Esophagus squamous epithelium (tissue), 5 donors: ENCODE measurements around the gene PIK3R2. TPM values are rescaled to one million over a fixed set of nuclear protein-coding genes. Genes with fewer than 3 reads are reported as not detected.

ENCODE experiments used
- DNase-seq: peaks from one replicate; lab custom pipeline; 2025; lab: John Stamatoyannopoulos, UW
- H3K27ac ChIP-seq, 4 donors: fragments of 200-600 bp; sonication (generic); one replicate each; pipeline ENCODE4 v1.5.1; 2016 to 2019; ENCODE audit warnings: mild to moderate bottlenecking in 1 of 4
- H3K27me3 ChIP-seq, 4 donors: fragments of 200-600 bp; sonication (generic); 1 replicate in 3 of 4; 2 replicates in 1 of 4; pipeline versions ENCODE4 v1.5.1 to v1.6.0; 2017 to 2021; ENCODE audit warnings: antibody characterized with exemption in 1 of 4
- H3K36me3 ChIP-seq, 3 donors: fragments of 200-600 bp; sonication (generic); one replicate each; pipeline ENCODE4 v1.5.1; 2016 to 2019
- H3K4me1 ChIP-seq, 3 donors: fragments of 200-600 bp; sonication (generic); one replicate each; pipeline ENCODE4 v1.5.1; 2017 to 2019
- H3K4me3 ChIP-seq, 4 donors: fragments of 200-600 bp; sonication (generic); 1 replicate in 3 of 4; 2 replicates in 1 of 4; pipeline ENCODE4 v1.5.1; 2016 to 2019; ENCODE audit warnings: mild to moderate bottlenecking in 2 of 4, moderate library complexity in 1 of 4
- H3K9me3 ChIP-seq, 3 donors: fragments of 200-600 bp; sonication (generic); one replicate each; pipeline ENCODE4 v1.5.1; 2016 to 2019
- POLR2A ChIP-seq, 4 donors: fragments of 450-650 bp; IDR thresholded peaks; one replicate each; pipeline ENCODE4 v1.6.1; 2017; ENCODE audit warnings: antibody characterized with exemption in 4 of 4, mild to moderate bottlenecking in 4 of 4, moderate library complexity in 3 of 4
- WGBS, 2 donors: methylation state at CpG; one replicate each; pipeline ENCODE4 v1.1.5; 2018; 5-methylcytosine and 5-hydroxymethylcytosine counted together
- intact Hi-C: fragments of 100-400 bp; cut with DNase I; formaldehyde crosslinking; loops from one replicate; pipeline ENCODE4 v1.15.0; 2022
- total RNA-seq, 4 donors: library from RNA; depleted of rRNA; stranded (reverse); fragments of >200 nt; gene quantifications; one replicate each; pipeline ENCODE4 v1.1.0, GENCODE V29; 2016
- TF ChIP-seq, protein P1 (sequence below), 6 experiments: fragments of 450-650 bp in 4 of 6; fragments of 200-600 bp in 2 of 6; sonication (generic) in 2 of 6; IDR thresholded peaks; one replicate each; pipeline ENCODE4 v1.5.1; 2016 to 2019; ENCODE audit warnings: antibody characterized with exemption in 6 of 6, mild to moderate bottlenecking in 4 of 6, moderate library complexity in 4 of 6
- donor health status: DM: yes; HTN: yes; CAD: no.

Gene PIK3R2
- total RNA-seq, 4 donors from 2014 or later, result 20.4 to 42.1 (median 29.1) TPM

GRCh38 chr19:18203408-18203862 lies 50.5 kb downstream of the PIK3R2 start:
- TF ChIP-seq, protein P1, sequence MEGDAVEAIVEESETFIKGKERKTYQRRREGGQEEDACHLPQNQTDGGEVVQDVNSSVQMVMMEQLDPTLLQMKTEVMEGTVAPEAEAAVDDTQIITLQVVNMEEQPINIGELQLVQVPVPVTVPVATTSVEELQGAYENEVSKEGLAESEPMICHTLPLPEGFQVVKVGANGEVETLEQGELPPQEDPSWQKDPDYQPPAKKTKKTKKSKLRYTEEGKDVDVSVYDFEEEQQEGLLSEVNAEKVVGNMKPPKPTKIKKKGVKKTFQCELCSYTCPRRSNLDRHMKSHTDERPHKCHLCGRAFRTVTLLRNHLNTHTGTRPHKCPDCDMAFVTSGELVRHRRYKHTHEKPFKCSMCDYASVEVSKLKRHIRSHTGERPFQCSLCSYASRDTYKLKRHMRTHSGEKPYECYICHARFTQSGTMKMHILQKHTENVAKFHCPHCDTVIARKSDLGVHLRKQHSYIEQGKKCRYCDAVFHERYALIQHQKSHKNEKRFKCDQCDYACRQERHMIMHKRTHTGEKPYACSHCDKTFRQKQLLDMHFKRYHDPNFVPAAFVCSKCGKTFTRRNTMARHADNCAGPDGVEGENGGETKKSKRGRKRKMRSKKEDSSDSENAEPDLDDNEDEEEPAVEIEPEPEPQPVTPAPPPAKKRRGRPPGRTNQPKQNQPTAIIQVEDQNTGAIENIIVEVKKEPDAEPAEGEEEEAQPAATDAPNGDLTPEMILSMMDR (IDR thresholded peaks at IDR 0.05), result no peak
- no peak for TF ChIP-seq POLR2A (IDR thresholded peaks at IDR 0.05)
- no peaks in the 10 kb centered on the region for H3K9me3 ChIP-seq
- WGBS, 2 donors, result 0% methylated on average over 5 to 9 of the region's 38 CpGs
- H3K4me1 ChIP-seq, result peaks cover 13 to 50% (median 19%) of the 10 kb centered on the region in 3 donors
- DNase-seq, result no peak
- intact Hi-C loops, result no loop called here
- no peaks in the 10 kb centered on the region for H3K27me3 ChIP-seq
- H3K4me3 ChIP-seq, result peak overlapping the region; percentile 66 to 86 (median 74)
- peak overlapping the region; percentile 59 to 99 (median 80) for H3K27ac ChIP-seq
- peaks cover 0 to 20% (median 0%) of the 10 kb centered on the region in 3 donors for H3K36me3 ChIP-seq

GRCh38 chr19:18203863-18204393 lies 51.0 kb downstream of the PIK3R2 start, which contains the start of gene RAB3A:
Gene RAB3A, minus strand, starts transcription at chr19:18204042. Its CDS starts 1,302 bp downstream, at chr19:18202740.
- H3K36me3 ChIP-seq, result peaks cover 0 to 16% (median 0%) of the 10 kb centered on the region in 3 donors
- WGBS, 2 donors, result 0% methylated on average over 1 of the region's 50 CpGs; no CpG with 5 or more reads in 1 of the 2 donors
- H3K27ac ChIP-seq, result peak within 1 kb of the TSS; percentile 85 to 99 (median 97)
- H3K9me3 ChIP-seq, result no peaks in the 10 kb centered on the region
- DNase-seq, result peak; percentile 100
- peaks cover 0 to 4% (median 0%) of the 10 kb centered on the region in 4 donors for H3K27me3 ChIP-seq
- H3K4me3 ChIP-seq, result peak within 1 kb of the TSS; percentile 66 to 86 (median 74)
- intact Hi-C loops, result no loop called here
- TF ChIP-seq, protein P1 (IDR thresholded peaks at IDR 0.05), result peak in 1 of 6 experiments; percentile 26
- peak in 1 of 4 donors; percentile 72 for TF ChIP-seq POLR2A (IDR thresholded peaks at IDR 0.05)
- H3K4me1 ChIP-seq, result peaks cover 13 to 50% (median 19%) of the 10 kb centered on the region in 3 donors

DNA sequence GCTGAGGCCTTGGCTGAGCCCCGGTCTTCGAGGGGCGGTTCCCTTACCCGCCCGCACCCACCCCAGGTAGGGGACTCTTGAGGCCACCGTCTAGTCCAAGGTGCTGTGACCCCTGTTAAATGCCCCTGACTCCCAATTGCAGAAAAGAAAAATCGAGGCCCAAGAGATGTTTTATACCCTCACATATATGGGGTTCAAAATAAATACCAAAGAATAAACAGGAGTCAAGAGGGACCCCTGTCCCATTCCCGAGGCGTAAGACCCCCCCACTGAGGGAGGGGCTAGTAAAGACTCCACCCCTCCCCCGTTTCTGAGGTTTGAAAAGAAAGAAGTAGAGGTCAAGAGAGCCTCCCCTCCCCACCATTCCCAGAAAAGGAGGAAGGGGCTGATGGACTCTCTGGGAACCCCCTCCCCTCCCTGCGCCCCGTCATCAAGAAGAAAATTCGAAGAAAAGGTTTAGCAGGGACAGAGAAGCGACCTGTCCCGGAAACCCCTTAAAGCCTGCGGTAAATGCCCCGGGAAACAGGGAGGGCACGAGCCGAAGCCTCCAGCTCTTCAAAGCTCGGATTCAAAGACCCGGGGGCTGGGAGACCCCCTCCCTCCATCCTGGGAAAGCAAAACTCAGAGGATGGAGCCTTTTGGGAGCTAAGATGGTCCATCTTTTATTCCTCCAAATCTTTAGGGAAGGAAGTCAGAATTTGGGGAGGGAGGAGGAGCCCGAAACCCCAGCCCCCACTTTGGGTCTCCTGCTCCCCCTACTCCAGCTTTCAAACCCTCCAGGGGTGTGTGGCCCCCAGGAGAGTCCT lies 51.6 kb downstream of the PIK3R2 start:
- Histone ChIP-seq H3K36me3 (peaks cover 0 to 9% (median 0%) of the 10 kb centered on the region in 3 donors), H3K27me3 (peaks cover 0 to 8% (median 0%) of the 10 kb centered on the region in 4 donors), H3K27ac (peak overlapping the region; percentile 85 to 99 (median 97)), H3K9me3 (no peaks in the 10 kb centered on the region), H3K4me3 (peak overlapping the region; percentile 36 to 86 (median 74)), H3K4me1 (peaks cover 13 to 50% (median 19%) of the 10 kb centered on the region in 3 donors)
- peak in 1 of 4 donors; percentile 10 for TF ChIP-seq POLR2A (IDR thresholded peaks at IDR 0.05)
- TF ChIP-seq, protein P1 (IDR thresholded peaks at IDR 0.05), result no peak
- WGBS, 2 donors, result 0 to 1% methylated on average over 10 to 15 of the region's 22 CpGs
- no peak for DNase-seq
- intact Hi-C loops, result no loop called here

DNA sequence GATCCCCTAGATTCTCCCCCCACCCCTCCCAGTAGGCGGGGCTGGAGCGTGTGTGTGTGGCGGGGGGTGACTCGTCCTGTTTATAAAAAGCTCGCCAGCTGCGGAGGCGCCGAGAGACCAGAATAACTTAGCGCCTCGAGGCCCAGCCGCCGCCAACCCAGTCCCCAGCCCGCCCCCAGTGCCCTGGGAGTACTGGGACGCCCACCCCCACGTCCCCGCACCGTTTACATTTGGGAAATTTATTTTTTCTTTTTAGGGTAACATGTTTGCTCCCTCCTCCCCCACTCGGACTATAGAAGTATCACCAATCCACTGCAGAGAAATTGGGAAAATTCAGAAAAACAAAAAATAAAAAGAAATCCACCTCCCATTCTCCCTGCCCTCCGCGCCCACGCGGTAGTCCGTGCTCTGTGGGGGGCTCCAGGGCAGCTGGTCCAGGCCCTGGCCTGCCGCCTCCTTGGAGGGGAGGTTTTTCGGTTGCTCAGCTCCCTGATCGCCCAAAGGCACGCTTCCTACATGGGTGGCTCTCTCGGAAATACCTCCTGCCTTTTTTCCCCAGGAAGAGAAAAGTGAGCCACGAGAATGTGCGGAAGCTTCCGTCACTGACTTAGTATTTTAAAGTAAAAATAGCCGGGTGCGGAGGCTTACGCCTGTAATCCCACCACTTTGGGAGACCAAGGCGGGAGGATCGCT lies 52.4 kb downstream of the PIK3R2 start:
- DNase-seq, result no peak
- Histone ChIP-seq H3K27me3 (peaks cover 0 to 13% (median 0%) of the 10 kb centered on the region in 4 donors), H3K36me3 (peaks cover 0 to 1% (median 0%) of the 10 kb centered on the region in 3 donors), H3K9me3 (no peaks in the 10 kb centered on the region), H3K4me1 (peaks cover 13 to 50% (median 19%) of the 10 kb centered on the region in 3 donors), H3K27ac (peak overlapping the region; percentile 85 to 99 (median 97)), H3K4me3 (peak overlapping the region; percentile 36 to 86 (median 74))
- TF ChIP-seq, protein P1 (IDR thresholded peaks at IDR 0.05), result no peak
- peak in 2 of 4 donors; percentile 7 to 37 for TF ChIP-seq POLR2A (IDR thresholded peaks at IDR 0.05)
- 27 to 31% methylated on average over 17 to 31 of the region's 36 CpGs for WGBS, 2 donors
- intact Hi-C loops, result no loop called here
